ENCODE results near the gene ADORA1. TPM values are rescaled to one million over a fixed set of nuclear protein-coding genes. Genes with fewer than 3 reads are reported as not detected.

ADORA1 gene
- total RNA-seq, 2 experiments from 2014 or later = not detected

DNA sequence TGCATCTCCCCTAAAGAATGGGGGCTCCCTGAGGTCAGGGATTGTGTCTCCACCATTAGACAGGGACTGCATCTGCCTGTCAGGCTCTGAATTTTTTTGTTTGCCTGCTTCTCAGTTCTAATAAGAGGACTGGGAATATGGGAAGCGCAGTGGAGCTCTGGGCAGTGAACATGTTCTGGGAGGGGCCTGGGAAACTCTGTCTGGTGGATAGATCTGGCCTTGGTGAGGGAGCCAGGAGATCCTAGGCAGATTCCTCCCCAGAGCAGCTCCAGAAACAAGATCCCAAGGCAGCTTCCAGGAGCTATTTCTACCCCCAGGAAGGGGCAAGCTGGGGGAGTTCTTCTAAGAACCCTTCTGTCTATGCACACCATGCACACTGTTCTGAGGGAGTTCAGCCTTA, 29.1 kb upstream of the ADORA1 start:
- Mint-ChIP-seq H3K27me3 (peaks cover 37% of the 10 kb centered on the region), H3K36me3 (ENCODE audit: low read depth) (no peaks in the 10 kb centered on the region), H3K27ac (no peak overlapping the region), H3K4me1 (ENCODE audit: low read depth) (no peaks in the 10 kb centered on the region), H3K9me3 (peaks cover 16% of the 10 kb centered on the region), H3K4me3 (no peak overlapping the region)
- TF ChIP-seq, protein P1, sequence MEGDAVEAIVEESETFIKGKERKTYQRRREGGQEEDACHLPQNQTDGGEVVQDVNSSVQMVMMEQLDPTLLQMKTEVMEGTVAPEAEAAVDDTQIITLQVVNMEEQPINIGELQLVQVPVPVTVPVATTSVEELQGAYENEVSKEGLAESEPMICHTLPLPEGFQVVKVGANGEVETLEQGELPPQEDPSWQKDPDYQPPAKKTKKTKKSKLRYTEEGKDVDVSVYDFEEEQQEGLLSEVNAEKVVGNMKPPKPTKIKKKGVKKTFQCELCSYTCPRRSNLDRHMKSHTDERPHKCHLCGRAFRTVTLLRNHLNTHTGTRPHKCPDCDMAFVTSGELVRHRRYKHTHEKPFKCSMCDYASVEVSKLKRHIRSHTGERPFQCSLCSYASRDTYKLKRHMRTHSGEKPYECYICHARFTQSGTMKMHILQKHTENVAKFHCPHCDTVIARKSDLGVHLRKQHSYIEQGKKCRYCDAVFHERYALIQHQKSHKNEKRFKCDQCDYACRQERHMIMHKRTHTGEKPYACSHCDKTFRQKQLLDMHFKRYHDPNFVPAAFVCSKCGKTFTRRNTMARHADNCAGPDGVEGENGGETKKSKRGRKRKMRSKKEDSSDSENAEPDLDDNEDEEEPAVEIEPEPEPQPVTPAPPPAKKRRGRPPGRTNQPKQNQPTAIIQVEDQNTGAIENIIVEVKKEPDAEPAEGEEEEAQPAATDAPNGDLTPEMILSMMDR (IDR thresholded peaks at IDR 0.05) = no peak
- no peak overlapping the region for H3K4me3 ChIP-seq (ENCODE audit: low read length)
- intact Hi-C loops (cut with DNase I, micrococcal nuclease) = no loop called here
- H3K36me3 ChIP-seq (ENCODE audit: insufficient read depth, low read length) = no peaks in the 10 kb centered on the region
- POLR2A ChIA-PET = no interaction called here
- H3K27me3 ChIP-seq (ENCODE audit: control insufficient read depth in 1 of 2, insufficient read depth in 2 of 2, low read length in 2 of 2) = peaks cover 5 to 18% of the 10 kb centered on the region in 2 experiments
- no peaks in the 10 kb centered on the region for H3K4me1 ChIP-seq (ENCODE audit: insufficient read depth, low read length)
- DNase-seq (no peak), ATAC-seq (ENCODE audit: poor library complexity) (no peak)
- H3K27ac ChIP-seq (ENCODE audit: low read depth in 1 of 2, low read length in 2 of 2) = no peak overlapping the region
- CTCF ChIA-PET = no interaction called here
- H3K9me3 ChIP-seq (ENCODE audit: control insufficient read depth in 1 of 2, insufficient read depth in 1 of 2, low read length in 2 of 2) = peaks cover 0 to 11% of the 10 kb centered on the region in 2 experiments

DNA sequence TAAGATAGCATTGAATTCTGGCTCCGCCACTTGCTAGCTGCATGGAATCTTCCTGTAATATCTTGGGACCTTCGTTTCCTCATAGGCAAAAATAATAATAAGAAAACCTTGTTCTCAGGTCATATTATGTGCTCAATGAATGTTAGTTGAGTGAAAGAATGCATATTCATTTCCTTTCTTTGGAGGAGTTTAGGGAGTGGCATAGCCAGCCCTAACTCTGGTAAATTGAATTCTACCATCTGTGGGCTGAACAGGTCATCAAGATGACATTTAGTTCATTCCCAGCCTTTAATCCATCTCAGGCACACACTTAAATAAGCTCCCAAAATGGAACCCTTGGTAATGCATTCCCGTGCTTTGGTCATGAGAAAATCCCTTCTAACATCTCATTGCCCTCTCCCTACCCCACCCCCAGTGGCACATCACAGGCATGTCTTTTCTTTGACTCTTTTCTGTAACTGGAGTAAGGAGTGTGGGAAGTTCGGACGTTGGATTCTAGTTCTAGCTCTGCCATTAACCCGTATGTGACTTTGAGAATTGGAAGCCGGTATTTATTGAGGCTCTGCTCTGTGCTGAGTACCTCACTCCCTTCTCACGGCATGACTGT, 28.5 kb upstream of the ADORA1 start:
- Histone ChIP-seq H3K27ac (ENCODE audit: low read depth in 1 of 2, low read length in 2 of 2) (no peak overlapping the region), H3K9me3 (ENCODE audit: control insufficient read depth in 1 of 2, insufficient read depth in 1 of 2, low read length in 2 of 2) (peaks cover 0 to 11% of the 10 kb centered on the region in 2 experiments), H3K27me3 (ENCODE audit: control insufficient read depth in 1 of 2, insufficient read depth in 2 of 2, low read length in 2 of 2) (peaks cover 10 to 18% of the 10 kb centered on the region in 2 experiments), H3K4me1 (ENCODE audit: insufficient read depth, low read length) (no peaks in the 10 kb centered on the region), H3K4me3 (ENCODE audit: low read length) (no peak overlapping the region), H3K36me3 (ENCODE audit: insufficient read depth, low read length) (no peaks in the 10 kb centered on the region)
- no peak overlapping the region for H3K4me3 Mint-ChIP-seq
- DNase-seq (no peak), ATAC-seq (ENCODE audit: poor library complexity) (no peak)
- H3K4me1 Mint-ChIP-seq (ENCODE audit: low read depth) = no peaks in the 10 kb centered on the region
- intact Hi-C loops (cut with DNase I, micrococcal nuclease) = no loop called here
- no peak overlapping the region for H3K27ac Mint-ChIP-seq
- ChIA-PET CTCF (no interaction called here), POLR2A (no interaction called here)
- H3K27me3 Mint-ChIP-seq = peaks cover 37% of the 10 kb centered on the region
- no peaks in the 10 kb centered on the region for H3K36me3 Mint-ChIP-seq (ENCODE audit: low read depth)
- TF ChIP-seq, protein P1 (IDR thresholded peaks at IDR 0.05) = no peak
- H3K9me3 Mint-ChIP-seq = peaks cover 16% of the 10 kb centered on the region

DNA sequence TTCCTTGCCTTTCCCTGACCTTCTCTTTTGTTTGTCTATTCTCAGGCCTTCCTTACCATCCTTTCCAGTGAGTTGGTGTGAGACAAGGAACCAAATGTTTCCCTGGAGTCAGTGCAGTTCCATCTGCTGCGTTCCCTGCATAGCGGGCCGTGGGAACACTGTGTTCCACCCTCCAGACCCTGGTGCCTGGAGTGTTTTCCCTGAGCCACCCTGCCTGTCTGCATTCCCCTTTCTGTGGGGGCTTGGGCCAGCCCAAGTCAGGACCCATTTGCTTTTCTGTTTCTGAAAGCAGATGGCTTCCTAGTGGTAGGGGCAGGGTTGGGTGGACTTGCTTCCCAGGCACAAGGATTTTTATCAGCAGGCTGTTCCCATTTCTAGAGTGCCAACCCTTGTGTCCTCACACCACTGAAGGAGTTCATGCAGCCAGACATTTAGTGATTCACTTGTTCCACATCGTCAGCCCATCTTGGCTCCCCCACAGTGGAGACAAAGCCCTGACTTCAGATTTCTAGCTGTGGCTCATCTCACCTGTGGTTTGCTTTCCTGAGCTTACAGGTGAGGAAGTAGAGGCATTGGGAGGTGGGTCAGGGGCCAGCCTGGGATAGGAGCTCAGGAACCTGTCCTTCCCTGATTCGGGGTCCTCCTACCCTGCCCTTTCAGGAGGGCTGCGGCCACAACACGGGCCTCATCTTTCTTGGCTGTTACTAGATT, 27.6 kb upstream of the ADORA1 start:
- CTCF ChIA-PET = no interaction called here
- Histone ChIP-seq H3K27me3 (ENCODE audit: control insufficient read depth in 1 of 2, insufficient read depth in 2 of 2, low read length in 2 of 2) (peaks cover 10 to 18% of the 10 kb centered on the region in 2 experiments), H3K36me3 (ENCODE audit: insufficient read depth, low read length) (no peaks in the 10 kb centered on the region), H3K9me3 (ENCODE audit: control insufficient read depth in 1 of 2, insufficient read depth in 1 of 2, low read length in 2 of 2) (peaks cover 0 to 2% of the 10 kb centered on the region in 2 experiments), H3K27ac (ENCODE audit: low read depth in 1 of 2, low read length in 2 of 2) (no peak overlapping the region), H3K4me3 (ENCODE audit: low read length) (no peak overlapping the region), H3K4me1 (ENCODE audit: insufficient read depth, low read length) (no peaks in the 10 kb centered on the region)
- no peak overlapping the region for H3K4me3 Mint-ChIP-seq
- H3K36me3 Mint-ChIP-seq (ENCODE audit: low read depth) = no peaks in the 10 kb centered on the region
- H3K27ac Mint-ChIP-seq = no peak overlapping the region
- H3K9me3 Mint-ChIP-seq = peaks cover 11% of the 10 kb centered on the region
- ATAC-seq (ENCODE audit: poor library complexity) (no peak), DNase-seq (no peak)
- H3K27me3 Mint-ChIP-seq = peaks cover 39% of the 10 kb centered on the region
- H3K4me1 Mint-ChIP-seq (ENCODE audit: low read depth) = no peaks in the 10 kb centered on the region
- intact Hi-C loops (cut with DNase I, micrococcal nuclease) = no loop called here
- TF ChIP-seq, protein P1 (IDR thresholded peaks at IDR 0.05) = no peak
- POLR2A ChIA-PET = no interaction called here
